ENCODE results near the gene VGLL4. TPM values are rescaled to one million over a fixed set of nuclear protein-coding genes. Genes with fewer than 3 reads are reported as not detected.

VGLL4 gene
- total RNA-seq, 1 experiment from 2014 or later = 42.1 TPM

DNA sequence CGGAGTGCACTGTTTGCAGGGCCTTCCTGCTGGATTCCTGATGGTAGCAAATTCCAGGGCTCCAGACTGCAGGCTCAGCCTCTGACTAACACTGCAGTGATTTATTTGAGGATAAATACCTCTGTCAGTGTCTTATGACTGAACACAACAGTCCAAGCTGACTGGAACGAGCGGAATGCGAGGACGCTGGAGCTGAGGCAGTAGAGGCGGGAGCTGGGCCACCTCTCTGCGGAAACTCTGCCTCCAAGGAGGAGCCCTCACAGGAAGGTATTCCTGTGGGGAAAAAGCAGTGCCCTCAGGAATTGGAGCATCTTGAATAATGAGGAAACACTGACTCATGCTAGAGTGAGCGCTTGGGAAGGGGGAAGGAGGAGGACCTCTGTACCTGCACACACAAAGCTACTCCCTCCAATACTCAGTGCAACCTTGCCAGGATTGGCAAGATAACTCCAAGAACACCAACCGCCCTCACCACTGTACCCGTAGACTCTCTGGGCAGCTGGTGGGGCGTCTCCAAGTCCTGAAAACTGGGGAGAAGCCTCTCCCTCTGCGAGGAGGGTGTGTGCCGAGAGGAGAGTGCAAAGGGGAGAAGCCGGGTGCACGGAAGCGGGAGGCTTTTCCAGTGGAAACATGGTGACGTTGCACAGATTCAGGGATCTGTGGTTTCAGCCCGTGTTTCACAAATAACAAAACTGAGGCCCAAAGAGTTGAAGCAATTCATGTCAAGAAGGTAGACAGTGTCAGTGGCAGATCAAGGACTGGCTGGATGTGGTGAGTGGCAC, 43.0 kb downstream of the VGLL4 start:
- no peaks in the 10 kb centered on the region for H4K20me1 ChIP-seq (ENCODE audit: control insufficient read depth, insufficient read depth, insufficient read length)
- peak overlapping the region; percentile 12 to 86 (median 80) for H3K27ac Mint-ChIP-seq
- H2BK120ac ChIP-seq (ENCODE audit: low read depth, low read length, poor library complexity, severe bottlenecking) = no peak overlapping the region
- no peak overlapping the region for H4K91ac ChIP-seq (ENCODE audit: insufficient read length, low read depth, low read length)
- no peak overlapping the region for H3K4ac ChIP-seq (ENCODE audit: low read depth, low read length)
- H2BK20ac ChIP-seq (ENCODE audit: low read depth, low read length, poor library complexity, severe bottlenecking) = no peak overlapping the region
- H2AK5ac ChIP-seq (ENCODE audit: insufficient read length, low read length) = no peak overlapping the region
- no peak overlapping the region for H3K4me2 ChIP-seq (ENCODE audit: insufficient read depth, insufficient read length, low read length)
- H4K8ac ChIP-seq (replicated peaks; ENCODE audit: insufficient read length, low read depth, low read length) = no peak overlapping the region
- H3K18ac ChIP-seq (ENCODE audit: insufficient read length, low read depth, low read length) = no peak overlapping the region
- no peak overlapping the region for H2AFZ ChIP-seq (ENCODE audit: low read length)
- peaks cover 0 to 7% of the 10 kb centered on the region in 2 experiments; a peak in 2 of 5 replicates for H3K9me3 Mint-ChIP-seq
- peaks cover 52 to 56% of the 10 kb centered on the region in 2 experiments for H3K4me1 Mint-ChIP-seq
- no peak overlapping the region for H3K23ac ChIP-seq (ENCODE audit: insufficient read length, low read depth, low read length)
- no peaks in the 10 kb centered on the region for H3K79me1 ChIP-seq (ENCODE audit: insufficient read depth, low read depth, low read length, poor library complexity, severe bottlenecking)
- H2BK12ac ChIP-seq (ENCODE audit: insufficient read length, low read depth, low read length) = no peak overlapping the region
- H3K9ac ChIP-seq (ENCODE audit: extremely low read depth, insufficient read length, low read length) = no peak overlapping the region
- H3K4me3 Mint-ChIP-seq = peak overlapping the region in 1 of 2 experiments; percentile 24; a peak in 3 of 5 replicates
- TF ChIP-seq, protein P1, sequence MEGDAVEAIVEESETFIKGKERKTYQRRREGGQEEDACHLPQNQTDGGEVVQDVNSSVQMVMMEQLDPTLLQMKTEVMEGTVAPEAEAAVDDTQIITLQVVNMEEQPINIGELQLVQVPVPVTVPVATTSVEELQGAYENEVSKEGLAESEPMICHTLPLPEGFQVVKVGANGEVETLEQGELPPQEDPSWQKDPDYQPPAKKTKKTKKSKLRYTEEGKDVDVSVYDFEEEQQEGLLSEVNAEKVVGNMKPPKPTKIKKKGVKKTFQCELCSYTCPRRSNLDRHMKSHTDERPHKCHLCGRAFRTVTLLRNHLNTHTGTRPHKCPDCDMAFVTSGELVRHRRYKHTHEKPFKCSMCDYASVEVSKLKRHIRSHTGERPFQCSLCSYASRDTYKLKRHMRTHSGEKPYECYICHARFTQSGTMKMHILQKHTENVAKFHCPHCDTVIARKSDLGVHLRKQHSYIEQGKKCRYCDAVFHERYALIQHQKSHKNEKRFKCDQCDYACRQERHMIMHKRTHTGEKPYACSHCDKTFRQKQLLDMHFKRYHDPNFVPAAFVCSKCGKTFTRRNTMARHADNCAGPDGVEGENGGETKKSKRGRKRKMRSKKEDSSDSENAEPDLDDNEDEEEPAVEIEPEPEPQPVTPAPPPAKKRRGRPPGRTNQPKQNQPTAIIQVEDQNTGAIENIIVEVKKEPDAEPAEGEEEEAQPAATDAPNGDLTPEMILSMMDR (conservative IDR thresholded peaks at IDR 0.05) = no peak
- peaks cover 29 to 42% (median 39%) of the 10 kb centered on the region in 3 experiments for H3K36me3 Mint-ChIP-seq (ENCODE audit: insufficient read depth in 1 of 3, low read depth in 3 of 3)
- WGBS (ENCODE audit: extremely low coverage, insufficient read length, low lambda C conversion rate) = no CpG with 5 or more reads among the region's 18 CpGs
- H3K4me1 ChIP-seq (ENCODE audit: insufficient read depth, low read length) = peaks cover 13% of the 10 kb centered on the region; the same call in 1 of the 2 replicates
- H3K9me3 ChIP-seq (ENCODE audit: control insufficient read depth, low read depth, low read length) = no peaks in the 10 kb centered on the region
- H2BK5ac ChIP-seq (ENCODE audit: insufficient read length, low read length) = no peak overlapping the region
- peak; percentile 81 for DNase-seq
- H2BK15ac ChIP-seq (ENCODE audit: low read depth, low read length) = no peak overlapping the region
- no peaks in the 10 kb centered on the region for H3K27me3 ChIP-seq (ENCODE audit: insufficient read depth, low read length)
- peaks cover 13% of the 10 kb centered on the region; the same call in 1 of the 2 replicates for H3K79me2 ChIP-seq (ENCODE audit: insufficient read depth, low read length)
- no peak overlapping the region for H3K56ac ChIP-seq (ENCODE audit: insufficient read length, low read depth, low read length)
- H3K14ac ChIP-seq (ENCODE audit: insufficient read depth, low read length) = 0 out of 2 replicates have a peak overlapping the region, but pooled peaks have one; percentile 14
- no peaks in the 10 kb centered on the region for H3K27me3 Mint-ChIP-seq (ENCODE audit: low read depth)
- H3K23me2 ChIP-seq (ENCODE audit: insufficient read length, low read depth, low read length, poor library complexity, severe bottlenecking) = no peaks in the 10 kb centered on the region
- H3K27ac ChIP-seq (ENCODE audit: insufficient read length, low read depth, low read length) = peak overlapping the region; percentile 9
- no peak overlapping the region for H4K5ac ChIP-seq (ENCODE audit: insufficient read length, low read depth, low read length)
- no peak overlapping the region for H3T11ph ChIP-seq (ENCODE audit: low read length)

All from H9 (cell line).